ENCODE measurements around the gene RIOK1. TPM values are rescaled to one million over a fixed set of nuclear protein-coding genes. Genes with fewer than 3 reads are reported as not detected.

RIOK1 gene
- total RNA-seq, 6 donors from 2014 or later = 6.0 to 24.8 (median 13.9) TPM

DNA sequence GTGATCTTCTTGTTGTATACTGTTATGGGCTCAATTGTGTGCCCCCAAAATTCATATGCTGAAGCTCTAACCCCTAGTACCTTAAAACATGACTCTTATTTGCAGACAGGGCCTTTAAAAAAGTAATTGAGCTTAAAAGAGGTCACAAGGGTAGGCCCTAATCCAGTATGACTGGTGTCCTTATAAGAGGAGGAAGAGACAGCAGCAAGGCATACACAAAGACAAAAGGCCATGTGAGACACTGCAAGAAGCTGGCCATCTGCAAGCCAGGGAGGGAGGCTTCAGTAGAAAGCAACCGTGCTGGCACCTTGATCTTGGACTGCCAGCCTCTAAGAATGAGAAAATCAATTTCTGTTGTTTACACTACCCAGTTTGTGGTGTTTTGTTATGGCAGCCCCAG lies 8.5 kb upstream of the RIOK1 start:
- H3K9me3 ChIP-seq = no peaks in the 10 kb centered on the region
- ATAC-seq (ENCODE audit: low FRiP score in 2 of 2) (no peak), DNase-seq (no peak)
- WGBS, 2 donors = 76 to 100% methylated on average over 1 of the region's 1 CpG
- no peaks in the 10 kb centered on the region for H3K27me3 ChIP-seq
- H3K27ac ChIP-seq = no peak overlapping the region
- no peaks in the 10 kb centered on the region for H3K36me3 ChIP-seq
- no peak overlapping the region for H3K4me3 ChIP-seq
- no peaks in the 10 kb centered on the region for H3K4me1 ChIP-seq
- TF ChIP-seq EP300 (IDR thresholded peaks at IDR 0.05) (no peak), POLR2AphosphoS5 (IDR thresholded peaks at IDR 0.05) (no peak), POLR2A (IDR thresholded peaks at IDR 0.05) (no peak)
- TF ChIP-seq, protein P1, sequence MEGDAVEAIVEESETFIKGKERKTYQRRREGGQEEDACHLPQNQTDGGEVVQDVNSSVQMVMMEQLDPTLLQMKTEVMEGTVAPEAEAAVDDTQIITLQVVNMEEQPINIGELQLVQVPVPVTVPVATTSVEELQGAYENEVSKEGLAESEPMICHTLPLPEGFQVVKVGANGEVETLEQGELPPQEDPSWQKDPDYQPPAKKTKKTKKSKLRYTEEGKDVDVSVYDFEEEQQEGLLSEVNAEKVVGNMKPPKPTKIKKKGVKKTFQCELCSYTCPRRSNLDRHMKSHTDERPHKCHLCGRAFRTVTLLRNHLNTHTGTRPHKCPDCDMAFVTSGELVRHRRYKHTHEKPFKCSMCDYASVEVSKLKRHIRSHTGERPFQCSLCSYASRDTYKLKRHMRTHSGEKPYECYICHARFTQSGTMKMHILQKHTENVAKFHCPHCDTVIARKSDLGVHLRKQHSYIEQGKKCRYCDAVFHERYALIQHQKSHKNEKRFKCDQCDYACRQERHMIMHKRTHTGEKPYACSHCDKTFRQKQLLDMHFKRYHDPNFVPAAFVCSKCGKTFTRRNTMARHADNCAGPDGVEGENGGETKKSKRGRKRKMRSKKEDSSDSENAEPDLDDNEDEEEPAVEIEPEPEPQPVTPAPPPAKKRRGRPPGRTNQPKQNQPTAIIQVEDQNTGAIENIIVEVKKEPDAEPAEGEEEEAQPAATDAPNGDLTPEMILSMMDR (IDR thresholded peaks at IDR 0.05) = no peak

DNA sequence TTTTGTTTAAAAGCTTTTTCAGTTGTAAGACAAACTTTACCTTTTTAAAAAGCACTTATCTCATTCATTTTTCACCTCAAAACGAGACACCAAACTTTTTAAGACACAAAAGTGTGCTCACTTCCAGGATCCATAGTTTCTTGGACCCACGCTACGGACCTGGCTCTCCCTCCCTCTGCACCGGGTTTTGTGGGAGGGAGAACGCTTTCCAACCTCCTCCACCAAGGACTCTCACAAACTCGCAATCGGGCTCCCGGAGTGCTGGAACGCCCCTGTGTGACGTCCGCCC lies 502 bp upstream of the RIOK1 start:
- H3K9me3 ChIP-seq = no peaks in the 10 kb centered on the region
- TF ChIP-seq EP300 (IDR thresholded peaks at IDR 0.05) (no peak), POLR2AphosphoS5 (IDR thresholded peaks at IDR 0.05) (no peak), POLR2A (IDR thresholded peaks at IDR 0.05) (no peak)
- TF ChIP-seq, protein P1 (IDR thresholded peaks at IDR 0.05) = no peak
- WGBS, 2 donors = 2% methylated on average over 8 to 9 of the region's 11 CpGs
- H3K27ac ChIP-seq = peak overlapping the region; percentile 93 to 96 (median 94)
- H3K4me3 ChIP-seq = peak overlapping the region; percentile 80 to 98 (median 88)
- no peaks in the 10 kb centered on the region for H3K27me3 ChIP-seq
- peaks cover 15 to 26% (median 19%) of the 10 kb centered on the region in 4 donors for H3K4me1 ChIP-seq
- ATAC-seq (ENCODE audit: low FRiP score in 2 of 2) (peak; percentile 83 to 90), DNase-seq (peak in 1 of 2 donors; percentile 89)
- peaks cover 0 to 10% (median 6%) of the 10 kb centered on the region in 4 donors for H3K36me3 ChIP-seq

DNA sequence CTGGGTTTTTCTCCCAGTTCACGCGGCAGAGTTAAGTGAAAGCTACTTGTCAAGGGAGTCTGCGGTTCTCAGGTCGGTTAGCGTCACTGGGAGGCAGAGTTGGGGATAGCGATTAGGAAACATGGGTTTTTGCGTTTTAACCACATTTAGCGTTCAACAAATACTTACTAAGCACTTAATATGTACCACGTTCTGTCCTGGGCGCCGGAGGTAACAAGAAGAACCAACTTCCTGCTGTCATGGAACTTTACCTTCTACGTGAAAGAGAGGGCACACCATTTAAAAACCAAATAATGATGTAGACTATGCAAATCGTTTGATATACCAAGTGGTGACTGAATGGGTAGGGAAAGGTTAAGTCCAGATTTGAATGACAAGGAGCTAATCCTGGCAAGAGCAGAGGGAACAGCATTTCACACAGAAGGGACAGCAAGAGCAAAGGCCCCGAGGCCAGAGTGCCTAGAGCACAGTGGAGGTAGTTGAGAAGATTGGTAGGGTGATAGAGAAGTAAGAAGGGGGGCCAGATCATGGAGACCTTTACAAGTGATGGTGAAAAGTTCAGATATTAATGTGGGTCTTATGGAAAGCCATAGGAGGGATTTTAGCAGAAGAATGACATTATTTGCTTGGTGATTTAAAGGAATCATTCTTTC lies 744 bp downstream of the RIOK1 start:
- Histone ChIP-seq H3K36me3 (peaks cover 0 to 19% (median 10%) of the 10 kb centered on the region in 4 donors), H3K9me3 (no peaks in the 10 kb centered on the region), H3K27me3 (no peaks in the 10 kb centered on the region), H3K4me3 (peak overlapping the region; percentile 80 to 98 (median 88)), H3K4me1 (peaks cover 15 to 26% (median 19%) of the 10 kb centered on the region in 4 donors), H3K27ac (peak overlapping the region; percentile 93 to 96 (median 94))
- DNase-seq (no peak), ATAC-seq (ENCODE audit: low FRiP score in 2 of 2) (no peak)
- 2 to 3% methylated on average over 13 to 14 of the region's 14 CpGs for WGBS, 2 donors
- TF ChIP-seq EP300 (IDR thresholded peaks at IDR 0.05) (no peak), POLR2A (IDR thresholded peaks at IDR 0.05) (no peak), POLR2AphosphoS5 (IDR thresholded peaks at IDR 0.05) (no peak)
- TF ChIP-seq, protein P1 (IDR thresholded peaks at IDR 0.05) = no peak

DNA sequence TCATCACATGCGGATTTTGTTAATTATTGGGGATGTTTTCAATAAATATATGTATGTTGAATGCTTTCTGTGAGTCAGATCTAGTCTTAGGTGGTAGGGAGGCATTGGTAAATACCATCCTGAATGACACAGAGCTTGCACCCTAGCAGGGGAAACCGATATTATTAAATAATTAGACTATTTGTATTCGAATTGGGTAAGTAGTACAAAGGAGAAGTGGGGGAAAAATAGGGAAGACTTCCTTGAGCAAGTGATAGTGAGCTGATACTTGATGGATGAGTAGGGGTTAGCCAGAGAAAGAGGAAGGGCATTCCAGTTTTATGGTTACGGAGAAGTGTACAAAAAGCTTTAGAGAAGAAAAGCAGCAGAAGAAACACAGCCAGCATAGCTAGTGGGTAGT lies 1.5 kb downstream of the RIOK1 start:
- TF ChIP-seq, protein P1 (IDR thresholded peaks at IDR 0.05) = no peak
- TF ChIP-seq POLR2A (IDR thresholded peaks at IDR 0.05) (no peak), EP300 (IDR thresholded peaks at IDR 0.05) (no peak), POLR2AphosphoS5 (IDR thresholded peaks at IDR 0.05) (no peak)
- peaks cover 15 to 26% (median 19%) of the 10 kb centered on the region in 4 donors for H3K4me1 ChIP-seq
- WGBS, 2 donors = 70 to 81% methylated on average over 4 of the region's 4 CpGs
- peak overlapping the region in 1 of 4 donors; percentile 93 for H3K27ac ChIP-seq
- no peaks in the 10 kb centered on the region for H3K27me3 ChIP-seq
- H3K36me3 ChIP-seq = peaks cover 0 to 27% (median 11%) of the 10 kb centered on the region in 4 donors
- DNase-seq (no peak), ATAC-seq (ENCODE audit: low FRiP score in 2 of 2) (no peak)
- peak overlapping the region in 1 of 4 donors; percentile 98 for H3K4me3 ChIP-seq
- no peaks in the 10 kb centered on the region for H3K9me3 ChIP-seq

DNA sequence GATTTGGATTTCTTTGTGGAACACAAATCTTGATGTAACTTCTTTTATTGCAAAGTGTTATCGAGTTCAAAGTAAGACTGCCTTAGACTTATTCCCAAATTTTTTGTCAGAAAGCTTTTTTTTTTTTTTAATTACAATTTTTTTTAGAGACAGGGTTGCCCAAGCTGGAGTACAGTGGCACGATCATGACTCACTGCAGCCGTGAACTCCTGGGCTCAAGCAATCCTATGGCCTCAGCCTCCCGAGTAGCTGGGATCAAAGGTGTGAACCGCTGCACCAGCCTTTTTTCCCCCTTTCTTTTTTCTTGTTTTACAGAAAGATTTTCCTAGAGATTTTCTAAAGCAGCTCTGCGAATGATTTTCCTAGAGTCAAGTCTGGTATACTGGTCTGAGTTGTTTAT lies 2.8 kb downstream of the RIOK1 start:
- TF ChIP-seq, protein P1 (IDR thresholded peaks at IDR 0.05) = no peak
- TF ChIP-seq POLR2AphosphoS5 (IDR thresholded peaks at IDR 0.05) (no peak), POLR2A (IDR thresholded peaks at IDR 0.05) (no peak), EP300 (IDR thresholded peaks at IDR 0.05) (no peak)
- DNase-seq = no peak
- Histone ChIP-seq H3K27me3 (no peaks in the 10 kb centered on the region), H3K4me1 (peaks cover 15 to 26% (median 19%) of the 10 kb centered on the region in 4 donors), H3K36me3 (peaks cover 0 to 39% (median 14%) of the 10 kb centered on the region in 4 donors), H3K9me3 (no peaks in the 10 kb centered on the region), H3K4me3 (no peak overlapping the region), H3K27ac (no peak overlapping the region)
- ATAC-seq (ENCODE audit: low FRiP score in 2 of 2) = no peak
- WGBS, 2 donors = 88 to 96% methylated on average over 6 of the region's 6 CpGs
